HEK293T (cell line): ENCODE data around the gene CLIC5.

ENCODE experiments used
- CTCF ChIA-PET: fragments of 350-600 bp; formaldehyde crosslinking; extraction: SDS; loops from one replicate; lab custom pipeline; 2021; ENCODE audit warnings: antibody characterized with exemption, inconsistent platforms; lab: Yijun Ruan, JAX
- POLR2A ChIA-PET: fragments of 350-600 bp; formaldehyde crosslinking; extraction: SDS; loops from one replicate; lab custom pipeline; 2020; ENCODE audit warnings: antibody characterized with exemption, inconsistent platforms; lab: Yijun Ruan, JAX
- DNase-seq: peaks from one replicate; pipeline ENCODE4 v3.0.0; 2012; ENCODE audit warnings: mixed read lengths; ENCODE audit errors: extremely low spot score
- ARNT ChIP-seq: fragments of 450-650 bp; IDR thresholded peaks from 2 replicates; pipeline ENCODE4 v1.6.1; 2017; ENCODE audit warnings: mild to moderate bottlenecking
- CTBP1 ChIP-seq: fragments of 450-650 bp; IDR thresholded peaks from 2 replicates; pipeline ENCODE4 v1.6.1; 2016; ENCODE audit warnings: borderline replicate concordance
- ELF4 ChIP-seq: fragments of 450-650 bp; IDR thresholded peaks from 2 replicates; pipeline ENCODE4 v1.6.1; 2017; ENCODE audit warnings: antibody characterized with exemption
- FOXA1 ChIP-seq: fragments of 450-650 bp; IDR thresholded peaks from 2 replicates; pipeline ENCODE4 v1.6.1; 2016; ENCODE audit warnings: mild to moderate bottlenecking
- FOXK2 ChIP-seq: fragments of 450-650 bp; IDR thresholded peaks from 2 replicates; pipeline ENCODE4 v1.6.1; 2016; ENCODE audit warnings: mild to moderate bottlenecking
- FOXM1 ChIP-seq: fragments of 450-650 bp; IDR thresholded peaks from 2 replicates; pipeline ENCODE4 v1.6.1; 2017; ENCODE audit warnings: mild to moderate bottlenecking, borderline replicate concordance
- L3MBTL2 ChIP-seq: fragments of 450-650 bp; conservative IDR thresholded peaks from 2 replicates; pipeline ENCODE4 v1.6.1; 2016; ENCODE audit warnings: mild to moderate bottlenecking
- LEF1 ChIP-seq: fragments of 450-650 bp; IDR thresholded peaks from 2 replicates; pipeline ENCODE4 v1.6.1; 2017; ENCODE audit warnings: mild to moderate bottlenecking, borderline replicate concordance
- NFRKB ChIP-seq: fragments of 450-650 bp; IDR thresholded peaks from 2 replicates; pipeline ENCODE4 v1.6.1; 2016; ENCODE audit warnings: mild to moderate bottlenecking, moderate library complexity
- PKNOX1 ChIP-seq: fragments of 450-650 bp; IDR thresholded peaks from 2 replicates; pipeline ENCODE4 v1.6.1; 2016
- SP1 ChIP-seq: fragments of 450-650 bp; IDR thresholded peaks from 2 replicates; pipeline ENCODE4 v1.6.1; 2017
- SUZ12 ChIP-seq: fragments of 450-650 bp; IDR thresholded peaks from 2 replicates; pipeline ENCODE4 v1.6.1; 2016; ENCODE audit warnings: mild to moderate bottlenecking
- TARDBP ChIP-seq: fragments of 450-650 bp; IDR thresholded peaks from 2 replicates; pipeline ENCODE4 v1.6.1; 2016
- ZNF384 ChIP-seq: fragments of 450-650 bp; IDR thresholded peaks from 2 replicates; pipeline ENCODE4 v1.6.1; 2016

CLIC5 gene

GRCh38 chr6:45896783-45897441 lies 118.7 kb downstream of the CLIC5 start:
- CTCF ChIA-PET: interaction anchor here (0.8 kb wide), 1 partner anchor 34 kb away, joined by 3 read pairs; no protein-coding TSS in a partner anchor

GRCh38 chr6:45895569-45895968 lies 120.1 kb downstream of the CLIC5 start:
- no peak for TF ChIP-seq ELF4
- TF ChIP-seq SUZ12: no peak
- TF ChIP-seq TARDBP: no peak
- TF ChIP-seq FOXM1: no peak
- TF ChIP-seq ZNF384: no peak
- no peak for TF ChIP-seq CTBP1
- TF ChIP-seq FOXK2: no peak
- TF ChIP-seq ARNT: no peak
- TF ChIP-seq PKNOX1: no peak
- no peak for TF ChIP-seq LEF1
- TF ChIP-seq L3MBTL2: no peak
- no peak for TF ChIP-seq SP1
- no peak for TF ChIP-seq FOXA1
- ChIA-PET CTCF (no interaction called here), POLR2A (no interaction called here)
- DNase-seq: no peak

More at GRCh38 chr6:45896783-45897441, 118.7 kb downstream of the CLIC5 start:
- TF ChIP-seq SUZ12 (no peak), CTBP1 (no peak), NFRKB (no peak), FOXA1 (no peak), PKNOX1 (no peak), L3MBTL2 (no peak), FOXK2 (no peak), TARDBP (no peak), LEF1 (no peak), FOXM1 (no peak), ELF4 (no peak), ARNT (no peak), ZNF384 (no peak), SP1 (no peak)
- POLR2A ChIA-PET: no interaction called here
- no peak for DNase-seq

GRCh38 chr6:45892696-45893245 lies 122.9 kb downstream of the CLIC5 start:
- no peak for DNase-seq
- ChIA-PET POLR2A (no interaction called here), CTCF (no interaction called here)
- no peak for TF ChIP-seq FOXM1

GRCh38 chr6:45892196-45892595 lies 123.5 kb downstream of the CLIC5 start:
- ChIA-PET CTCF (no interaction called here), POLR2A (no interaction called here)
- TF ChIP-seq LEF1: no peak
- TF ChIP-seq ARNT: no peak
- TF ChIP-seq FOXM1: no peak
- DNase-seq: no peak

- ChIA-PET CTCF (no interaction called here), POLR2A (no interaction called here)
- no peak for TF ChIP-seq ZNF384
- no peak for TF ChIP-seq FOXM1
- no peak for TF ChIP-seq TARDBP
- TF ChIP-seq SP1: no peak
- DNase-seq: no peak
These were observed 128.9 kb downstream of the CLIC5 start for GRCh38 chr6:45886776-45887175.

GRCh38 chr6:45884336-45884735 lies 131.3 kb downstream of the CLIC5 start:
- DNase-seq: no peak
- ChIA-PET CTCF (no interaction called here), POLR2A (no interaction called here)
- TF ChIP-seq PKNOX1 (no peak), TARDBP (no peak), CTBP1 (no peak), LEF1 (no peak), FOXA1 (no peak)

GRCh38 chr6:45882671-45883070 lies 133.0 kb downstream of the CLIC5 start:
- ChIA-PET CTCF (no interaction called here), POLR2A (no interaction called here)
- TF ChIP-seq FOXK2: no peak
- no peak for DNase-seq
